ENCODE measurements around the gene SCEL.

DNA sequence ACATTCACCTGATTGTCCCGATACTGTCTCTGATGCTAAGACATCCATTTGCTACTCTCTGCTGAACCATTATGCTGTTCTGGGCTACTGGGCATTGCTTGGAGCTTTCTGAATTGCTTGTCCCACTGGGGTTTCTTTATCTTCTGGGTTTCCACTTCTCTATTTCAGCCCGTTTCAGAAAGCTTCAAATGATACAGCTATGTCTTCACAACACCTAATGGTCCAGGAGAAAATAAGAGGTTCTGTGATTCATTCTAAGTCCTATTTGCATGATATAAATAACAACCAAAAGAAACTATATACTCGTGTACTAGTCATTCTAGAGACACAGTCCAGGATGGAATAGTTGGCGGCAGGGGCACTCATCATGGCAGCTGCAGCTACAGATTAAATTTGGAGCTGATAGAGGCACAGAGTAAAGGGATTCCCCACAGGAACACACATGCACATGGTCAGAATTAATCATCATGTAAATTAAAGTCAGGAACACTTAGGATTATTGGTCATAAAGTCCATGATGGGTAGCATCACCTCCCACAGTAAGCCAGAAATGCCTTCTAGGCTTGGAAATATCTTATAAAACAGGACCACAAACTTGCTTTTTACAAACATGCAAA lies 33.3 kb upstream of the SCEL start:
- TF ChIP-seq SPI1 (IDR thresholded peaks at IDR 0.05; ENCODE audit: low read depth, low read length): peak; percentile 87
- TF ChIP-seq POLR2A (IDR thresholded peaks at IDR 0.05; ENCODE audit: low read depth, low read length): no peak
- no peak for TF ChIP-seq POLR2AphosphoS5 (IDR thresholded peaks at IDR 0.05; ENCODE audit: low read depth, low read length)
- TF ChIP-seq PAX5 (IDR thresholded peaks at IDR 0.05; ENCODE audit: insufficient read depth, low read length, severe bottlenecking): no peak

Data from GM12891 (cell line).